HG02610 (cell line): ENCODE results near the gene MAP3K4.

ENCODE experiments used
- ATAC-seq: cut with Tn5 transposase; IDR thresholded peaks from one replicate; pipeline ENCODE4 v1.9.1; 2021; ENCODE audit warnings: mild to moderate bottlenecking, moderate library complexity; ENCODE audit not compliant: unreplicated experiment

The MAP3K4 gene

GRCh38 chr6:161137839-161138542, 146.4 kb downstream of the MAP3K4 start:
- ATAC-seq = no peak

DNA sequence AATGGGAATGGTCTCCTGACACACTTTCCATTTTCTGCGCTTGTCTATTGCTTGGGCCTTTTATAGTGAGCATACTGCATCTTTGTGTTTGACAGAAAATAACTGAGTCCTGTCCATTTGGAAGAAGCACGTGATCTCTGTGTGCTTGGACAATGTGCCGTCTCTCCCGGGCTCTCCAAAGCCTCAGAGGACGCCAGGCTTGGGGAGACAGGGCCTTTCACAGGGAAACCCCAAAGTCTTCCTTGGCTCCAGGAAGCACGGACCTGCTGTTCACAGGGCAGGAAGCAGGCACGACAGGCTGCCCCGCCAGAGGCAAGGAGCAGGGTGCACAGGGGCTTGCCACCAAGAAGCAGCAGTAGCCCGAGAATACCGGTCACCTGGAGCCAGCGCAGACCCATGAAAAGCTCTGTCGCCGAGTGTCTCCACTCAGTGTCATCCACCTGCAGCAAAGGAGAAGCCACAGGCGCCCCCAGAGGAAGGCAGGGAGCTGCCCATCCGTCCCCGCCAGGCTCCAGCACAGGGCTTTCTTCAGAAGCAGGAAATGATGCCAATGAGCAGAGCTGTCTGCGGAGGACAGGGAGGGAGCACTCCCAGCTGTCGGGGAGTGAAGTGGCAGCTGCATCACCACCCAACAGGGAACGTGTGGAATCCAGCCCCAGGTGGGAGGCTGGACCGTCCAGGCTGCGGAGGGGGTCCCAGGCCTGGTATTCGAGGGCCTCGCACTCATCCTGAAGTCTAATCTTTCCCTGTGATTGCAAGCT, 147.2 kb downstream of the MAP3K4 start:
- no peak for ATAC-seq

- no peak for ATAC-seq
Observed at GRCh38 chr6:161139304-161139765, 147.8 kb downstream of the MAP3K4 start.

- no peak for ATAC-seq
Observed at GRCh38 chr6:161139766-161140553, 148.4 kb downstream of the MAP3K4 start.

DNA sequence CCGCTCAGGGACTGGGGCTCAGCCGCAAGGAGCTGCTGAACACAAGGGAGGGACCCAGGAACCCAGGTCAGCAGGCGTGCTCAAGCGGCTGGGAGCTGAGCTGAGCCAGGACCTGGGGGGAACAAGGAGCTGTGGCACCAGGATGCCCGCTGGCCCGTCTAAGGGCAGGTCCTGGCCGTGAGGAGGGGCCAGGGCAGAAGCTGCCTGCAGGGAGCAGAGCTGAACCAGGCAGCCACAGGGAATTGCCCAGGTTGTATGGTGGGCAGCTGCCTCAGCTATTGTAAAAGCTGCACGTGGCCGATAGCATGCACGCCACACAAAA, 148.9 kb downstream of the MAP3K4 start:
- no peak for ATAC-seq

GRCh38 chr6:161141173-161141572, 149.6 kb downstream of the MAP3K4 start:
- no peak for ATAC-seq

DNA sequence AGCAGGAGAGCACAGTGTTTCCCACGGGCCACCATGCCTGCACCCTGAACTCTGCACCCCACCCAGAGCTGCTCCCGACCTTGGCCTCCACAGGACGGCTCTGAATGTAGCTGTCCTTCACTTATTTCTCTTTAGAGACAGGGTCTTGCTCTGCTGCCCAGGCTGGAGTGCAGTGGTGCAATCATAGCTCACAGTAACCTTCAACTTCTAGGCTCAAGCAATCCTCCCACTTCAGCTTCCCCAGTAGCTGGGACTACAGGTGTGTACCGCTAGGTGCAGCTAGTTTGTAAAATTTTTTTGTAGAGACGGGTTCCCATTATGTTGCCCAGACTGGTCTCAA, 151.4 kb downstream of the MAP3K4 start:
- ATAC-seq = no peak

DNA sequence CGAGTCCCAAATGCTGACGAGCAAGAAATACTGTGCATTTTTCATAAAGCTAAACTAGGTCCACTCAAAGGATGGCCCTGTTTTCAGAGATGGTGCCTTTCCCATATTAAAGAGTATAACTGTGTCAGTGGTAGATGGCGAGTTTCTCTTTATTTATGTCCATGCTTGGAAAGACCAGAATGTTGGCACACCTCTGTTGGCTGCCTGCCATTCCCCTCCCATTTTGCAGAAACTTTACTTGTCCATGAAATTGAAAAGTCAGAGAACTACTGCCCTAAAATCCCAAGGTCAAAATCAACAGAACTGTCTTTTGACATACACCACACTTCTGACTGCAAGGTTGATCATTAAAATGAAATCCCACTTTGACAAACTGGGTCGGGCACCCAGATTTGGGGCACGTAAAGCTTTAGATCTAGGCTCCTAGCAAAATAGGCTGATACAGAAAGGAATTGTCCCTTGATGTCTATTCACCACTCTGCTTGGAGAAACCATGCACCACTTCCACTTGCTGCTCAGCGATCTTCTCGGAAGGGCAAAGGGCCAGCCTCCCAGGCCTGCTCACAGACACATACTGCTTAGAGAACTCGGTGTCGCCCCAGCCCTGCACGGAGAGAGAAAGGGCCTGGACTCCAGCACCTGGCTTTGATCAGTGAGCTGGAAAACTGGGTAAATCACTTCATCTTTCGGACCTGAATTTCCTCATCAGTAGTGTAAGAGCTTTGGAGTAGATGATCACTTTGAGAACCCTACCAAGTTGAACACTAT, 152.3 kb downstream of the MAP3K4 start:
- no peak for ATAC-seq

DNA sequence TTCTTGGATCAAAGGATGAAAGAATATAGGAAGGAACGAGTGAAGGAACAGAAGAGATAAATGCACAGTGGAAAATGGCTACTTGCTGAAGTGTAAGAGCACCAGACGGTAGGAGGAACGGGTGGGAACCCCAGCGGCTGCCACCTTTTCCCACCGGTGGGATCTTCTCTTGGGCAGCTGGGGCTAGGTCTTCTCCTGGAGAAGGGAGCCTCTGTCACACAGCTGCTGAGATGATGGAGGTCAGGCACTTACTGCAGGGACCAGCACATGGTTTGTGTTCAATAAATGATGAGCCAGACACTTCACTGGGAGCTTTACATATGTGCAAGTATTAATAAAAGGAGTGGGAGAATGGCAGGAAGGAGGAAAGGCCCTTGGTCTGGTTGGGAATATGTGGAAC, 158.6 kb downstream of the MAP3K4 start:
- no peak for ATAC-seq

GRCh38 chr6:161150566-161150965, 159.0 kb downstream of the MAP3K4 start:
- no peak for ATAC-seq

DNA sequence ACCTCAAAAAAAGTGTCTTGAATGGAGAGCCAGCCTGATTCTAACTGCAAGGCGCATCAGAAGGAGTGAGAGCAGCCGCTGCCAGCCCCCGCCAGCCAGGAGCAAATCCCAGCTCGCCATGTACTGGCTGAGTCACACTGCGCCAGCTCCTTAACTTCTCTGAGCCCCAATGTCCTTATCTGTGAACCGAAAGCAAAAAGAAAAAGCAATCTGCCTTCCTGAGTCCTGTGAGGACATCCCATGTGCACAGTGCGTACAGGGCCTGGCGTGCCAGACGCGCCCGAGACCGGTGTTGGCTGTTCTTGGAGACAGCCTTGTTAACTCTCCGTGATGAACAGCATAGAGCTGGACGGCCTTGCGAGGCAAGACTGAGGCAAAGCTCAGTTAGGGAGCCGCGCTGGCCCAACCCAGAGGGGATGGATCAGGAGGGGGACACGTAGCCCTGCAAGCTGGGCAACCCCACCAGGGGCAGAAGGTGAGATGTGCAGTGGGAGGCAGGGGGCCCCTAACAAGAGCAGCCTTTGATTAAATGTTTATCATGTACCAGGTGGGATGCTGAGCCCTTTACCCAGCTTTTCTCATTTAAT, 159.6 kb downstream of the MAP3K4 start:
- no peak for ATAC-seq

DNA sequence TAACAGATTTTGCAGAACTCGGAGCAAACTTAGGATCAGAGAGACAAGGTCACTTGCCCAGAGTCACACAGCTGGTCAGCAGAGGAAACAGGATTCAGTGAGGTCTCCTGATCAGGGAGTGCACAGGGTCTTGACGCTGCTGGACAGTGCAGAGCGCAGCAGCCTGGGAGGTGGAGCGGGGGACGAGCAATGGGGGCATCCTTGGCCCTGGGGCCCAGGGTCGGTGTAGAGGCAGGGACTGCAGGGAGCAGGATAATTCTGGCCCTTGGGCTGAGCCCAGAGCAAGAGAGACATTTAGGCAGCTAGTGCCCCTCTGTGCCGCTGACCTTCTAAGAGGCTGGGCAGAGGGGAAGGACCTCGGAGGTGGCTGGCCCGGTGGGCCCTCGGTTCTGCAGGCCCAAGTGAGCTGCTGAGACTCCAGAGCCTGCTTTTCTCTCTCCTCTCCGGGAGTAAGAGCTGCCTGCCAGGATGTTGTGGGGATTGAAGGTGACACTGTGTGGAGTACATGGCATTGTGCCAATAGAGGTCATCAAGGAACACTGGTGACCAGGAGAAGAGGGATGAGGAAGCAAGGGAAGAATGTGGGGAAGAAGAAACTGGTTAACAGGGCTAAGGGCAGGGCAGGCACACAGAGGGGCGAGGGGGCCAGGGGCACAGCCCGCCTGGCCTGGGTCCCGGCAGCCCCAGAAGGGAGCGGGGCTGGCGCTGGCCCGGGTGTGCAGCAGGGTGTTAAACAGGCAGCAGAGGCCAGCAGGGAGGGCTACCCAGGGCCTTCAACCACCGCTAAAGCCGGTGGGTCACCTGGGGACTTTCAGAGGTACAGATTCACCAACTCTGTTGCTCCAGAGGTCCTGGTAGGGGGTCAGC, 160.3 kb downstream of the MAP3K4 start:
- ATAC-seq = no peak

GRCh38 chr6:161152527-161152862, 160.9 kb downstream of the MAP3K4 start:
- ATAC-seq = no peak

DNA sequence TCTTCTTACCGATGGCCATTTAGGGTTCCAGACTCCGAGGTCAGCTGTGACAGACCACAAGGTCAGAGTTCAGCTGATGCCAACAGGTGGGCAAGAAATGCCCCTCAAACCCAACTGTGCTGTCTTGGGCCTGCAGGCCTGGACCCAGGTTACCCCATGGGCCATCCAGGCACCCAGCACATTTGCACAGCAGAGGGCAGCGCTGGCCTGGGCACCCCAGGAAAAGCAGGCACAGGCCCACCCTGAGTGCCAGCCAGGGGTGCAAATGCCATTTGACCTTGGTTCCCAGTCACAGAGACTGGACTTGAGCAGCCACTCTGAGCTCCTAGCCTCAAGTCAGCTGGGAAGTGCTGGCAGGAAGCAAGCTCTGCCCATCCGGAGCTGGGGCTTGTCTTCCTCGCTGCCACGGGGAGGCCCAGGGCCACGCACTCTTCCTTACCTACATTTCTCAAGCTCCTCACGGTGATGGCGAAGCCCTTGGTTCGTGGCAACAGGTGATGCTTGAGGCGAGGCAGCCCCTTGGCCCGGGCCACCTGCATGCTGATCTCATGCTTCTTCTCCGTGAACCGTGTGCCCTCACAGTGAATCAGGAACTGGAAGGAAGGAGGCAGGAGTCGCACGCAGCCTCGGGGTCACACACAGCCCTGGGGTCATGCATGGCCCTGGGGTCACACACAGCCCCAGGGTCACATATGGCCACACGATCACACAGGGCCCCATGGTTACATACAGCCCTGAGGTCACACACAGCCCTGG, 161.5 kb downstream of the MAP3K4 start:
- ATAC-seq = no peak

DNA sequence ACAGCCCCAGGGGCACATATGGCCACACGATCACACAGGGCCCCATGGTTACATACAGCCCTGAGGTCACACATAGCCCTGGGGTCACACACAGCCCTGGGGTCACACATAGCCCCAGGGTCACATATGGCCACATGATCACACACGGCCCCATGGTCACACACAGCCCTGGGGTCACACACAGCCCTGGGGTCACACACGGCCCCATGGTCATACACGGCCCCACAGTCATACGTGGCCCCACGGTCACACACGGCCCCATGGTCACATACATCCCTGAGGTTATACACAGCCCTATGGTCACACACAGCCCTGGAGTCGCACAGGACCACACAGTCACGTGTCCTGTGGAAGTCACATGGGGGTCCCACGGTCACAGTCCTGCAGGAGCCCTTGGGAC, 162.2 kb downstream of the MAP3K4 start:
- ATAC-seq = no peak

DNA sequence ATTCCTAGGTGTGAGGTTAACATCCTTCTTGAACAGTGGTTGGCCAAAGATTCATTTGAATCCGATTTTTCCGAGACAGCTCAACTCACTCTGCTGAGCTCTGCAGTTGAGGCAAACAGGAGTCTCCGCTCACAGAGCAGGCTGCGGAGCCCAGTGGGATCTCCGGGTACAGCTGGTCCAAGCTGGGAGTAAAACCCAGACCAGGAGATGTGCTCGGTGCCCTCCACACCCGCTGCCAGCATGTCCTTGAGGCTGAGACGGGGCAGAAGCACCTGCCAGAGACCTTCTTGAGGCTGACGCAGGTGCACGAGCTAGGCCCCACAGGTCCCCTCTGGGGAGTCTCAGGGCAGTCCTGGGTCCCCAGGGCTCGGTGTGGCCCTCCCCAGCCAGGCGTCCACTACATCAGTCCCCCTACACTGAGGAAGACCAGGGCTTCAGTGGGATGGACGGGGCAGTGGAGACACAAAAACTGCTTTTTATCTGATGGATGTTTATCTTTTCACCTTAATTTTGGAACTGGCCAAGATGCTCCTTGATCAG, 163.3 kb downstream of the MAP3K4 start:
- ATAC-seq = no peak

DNA sequence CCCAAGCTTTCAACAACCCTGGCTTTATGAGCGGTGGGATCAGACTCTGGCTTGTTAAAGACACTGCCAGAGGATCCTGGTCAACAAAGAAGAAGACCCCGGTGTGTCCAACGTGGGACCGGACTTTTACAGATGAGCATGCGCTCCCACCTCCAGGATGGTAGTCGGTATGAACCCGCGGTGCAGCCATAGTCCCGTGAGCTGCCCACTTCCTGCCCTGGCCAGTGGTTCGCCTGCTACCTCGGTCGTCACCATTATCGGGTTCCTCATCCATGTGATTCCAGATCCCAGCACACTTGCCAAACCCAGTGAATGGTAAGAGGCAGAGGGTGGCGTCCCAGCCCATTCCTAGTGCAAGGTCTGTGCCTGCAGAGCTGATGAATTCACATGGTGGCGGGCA, 169.6 kb downstream of the MAP3K4 start:
- ATAC-seq = no peak

GRCh38 chr6:161161889-161162624, 170.5 kb downstream of the MAP3K4 start:
- no peak for ATAC-seq
